HL-60 (cell line): Measurements from ENCODE around the gene HACD1.

ENCODE experiments used
- DNase-seq, 2 experiments: peaks; one replicate each; pipeline ENCODE4 v3.0.0-alpha.2; 2010 to 2020; ENCODE audit warnings: low read depth in 1 of 2, low spot score in 1 of 2
- H3K27ac ChIP-seq: fragments of 250-450 bp; sonication (Bioruptor Pico); replicated peaks from 2 replicates; pipeline ENCODE4 v1.5.1; 2020; ENCODE audit warnings: mild to moderate bottlenecking, moderate library complexity
- H3K27me3 ChIP-seq: fragments of 250-450 bp; sonication (Bioruptor Pico); 2 replicates; pipeline ENCODE4 v1.5.1; 2021; ENCODE audit warnings: mild to moderate bottlenecking, moderate library complexity; ENCODE audit not compliant: insufficient read depth, poor library complexity, severe bottlenecking
- H3K4me3 ChIP-seq: replicated peaks from 2 replicates; pipeline ENCODE4 v1.5.1; 2011; ENCODE audit warnings: mild to moderate bottlenecking, control low read depth, low read length; ENCODE audit not compliant: insufficient read depth
- CTCF ChIP-seq: IDR thresholded peaks from one replicate; pipeline ENCODE4 v1.5.1; 2011; ENCODE audit warnings: low read length, control low read depth, inconsistent platforms; ENCODE audit not compliant: insufficient read depth
- GABPA ChIP-seq: IDR thresholded peaks from 2 replicates; pipeline ENCODE4 v1.6.1; 2012; ENCODE audit warnings: low read depth
- POLR2AphosphoS5 ChIP-seq: IDR thresholded peaks from 2 replicates; pipeline ENCODE4 v1.6.1; 2012; ENCODE audit warnings: low read depth
- REST ChIP-seq: IDR thresholded peaks from 2 replicates; pipeline ENCODE4 v1.6.1; 2012; ENCODE audit warnings: low read depth; ENCODE audit not compliant: insufficient replicate concordance
- SPI1 ChIP-seq: IDR thresholded peaks from 2 replicates; pipeline ENCODE4 v1.6.1; 2012; ENCODE audit warnings: low read depth, mild to moderate bottlenecking, borderline replicate concordance

HACD1 gene

GRCh38 chr10:17561111-17561510, 56.1 kb downstream of the HACD1 start:
- no peak for TF ChIP-seq SPI1
- no peak for TF ChIP-seq REST
- no peak for TF ChIP-seq CTCF
- no peak for TF ChIP-seq GABPA
- TF ChIP-seq POLR2AphosphoS5 = no peak

GRCh38 chr10:17557459-17557858, 59.7 kb downstream of the HACD1 start:
- TF ChIP-seq POLR2AphosphoS5 = no peak
- TF ChIP-seq SPI1 = no peak
- TF ChIP-seq REST = no peak
- TF ChIP-seq GABPA = no peak
- TF ChIP-seq CTCF = no peak
- Histone ChIP-seq H3K27me3 (no peaks in the 10 kb centered on the region), H3K27ac (no peak overlapping the region), H3K4me3 (no peak overlapping the region)
- DNase-seq = no peak

More at GRCh38 chr10:17561111-17561510, 56.1 kb downstream of the HACD1 start:
- Histone ChIP-seq H3K27ac (no peak overlapping the region), H3K4me3 (no peak overlapping the region), H3K27me3 (no peaks in the 10 kb centered on the region)
- no peak for DNase-seq

GRCh38 chr10:17548770-17549169, 68.4 kb downstream of the HACD1 start:
- TF ChIP-seq REST (no peak), POLR2AphosphoS5 (no peak), SPI1 (no peak), GABPA (no peak), CTCF (no peak)
- Histone ChIP-seq H3K27ac (no peak overlapping the region), H3K27me3 (no peaks in the 10 kb centered on the region), H3K4me3 (no peak overlapping the region)
- DNase-seq = no peak
